Activated naive CD4-positive, alpha-beta T cell treated with anti-CD3 and anti-CD28 coated beads for 36 hours (primary cell): ENCODE results near the gene WDR93. TPM values are rescaled to one million over a fixed set of nuclear protein-coding genes. Genes with fewer than 3 reads are reported as not detected.

Experiments
- CTCF ChIA-PET: fragments of 350-600 bp; sonication (Branson Sonifier 250); formaldehyde crosslinking; loops from one replicate; lab custom pipeline; 2021; ENCODE audit warnings: antibody characterized with exemption; lab: Charles Lee
- DNase-seq: peaks from one replicate; pipeline ENCODE4 v3.0.0-alpha.2; 2020
- H3K27ac Mint-ChIP-seq: one replicate; pipeline ENCODE4 v1.8.0; 2021; ENCODE audit warnings: mild to moderate bottlenecking, mixed read lengths
- H3K27me3 Mint-ChIP-seq: one replicate; pipeline ENCODE4 v1.8.0; 2021; ENCODE audit warnings: low read depth, mixed read lengths
- H3K36me3 Mint-ChIP-seq: one replicate; pipeline ENCODE4 v1.8.0; 2021; ENCODE audit warnings: low read depth, mixed read lengths
- H3K4me1 Mint-ChIP-seq: one replicate; pipeline ENCODE4 v1.8.0; 2021; ENCODE audit warnings: low read depth, mixed read lengths
- H3K4me3 Mint-ChIP-seq: one replicate; pipeline ENCODE4 v1.8.0; 2021; ENCODE audit warnings: mild to moderate bottlenecking, moderate library complexity, mixed read lengths
- H3K9me3 Mint-ChIP-seq: one replicate; pipeline ENCODE4 v1.8.0; 2021; ENCODE audit warnings: mixed read lengths
- intact Hi-C: fragments of 100-400 bp; cut with micrococcal nuclease; formaldehyde crosslinking; loops from one replicate; pipeline ENCODE4 v1.15.1; 2023
- total RNA-seq, 2 experiments: library from RNA; stranded (reverse); gene quantifications; one replicate each; pipeline ENCODE4 v1.2.3, GENCODE V29; 2021

WDR93 gene
- total RNA-seq, 2 experiments from 2014 or later: not detected

- CTCF ChIA-PET: no interaction called here
- Mint-ChIP-seq H3K4me3 (no peak overlapping the region), H3K27ac (no peak overlapping the region), H3K9me3 (peaks cover 17% of the 10 kb centered on the region), H3K4me1 (no peaks in the 10 kb centered on the region), H3K27me3 (peaks cover 6% of the 10 kb centered on the region), H3K36me3 (no peaks in the 10 kb centered on the region)
- DNase-seq: no peak
- intact Hi-C loops: no loop called here
These were observed 101.6 kb downstream of the WDR93 start for GRCh38 chr15:89792106-89792805.

Other genes with a start within 250 kb of the WDR93 start
- gene RHCG, start 194.2 kb upstream of the WDR93 start, total RNA-seq: not detected
- gene TICRR, start 115.3 kb upstream of the WDR93 start, total RNA-seq: 10 to 100 TPM; 20.7 to 21.0 TPM
- 1 to 10 TPM in 1 of 2 experiments, under 1 TPM in 1; 0.94 to 1.1 TPM for gene KIF7, start 35.3 kb upstream of the WDR93 start, total RNA-seq
- under 1 TPM; 0.17 to 0.30 TPM for gene PLIN1, start 11.4 kb upstream of the WDR93 start, total RNA-seq
- 1 to 10 TPM; 1.0 to 1.9 TPM for gene PEX11A, start 57 bp upstream of the WDR93 start, total RNA-seq
- gene MESP1, start 60.4 kb downstream of the WDR93 start, total RNA-seq: 1 to 10 TPM; 4.4 to 6.6 TPM
- not detected for gene MESP2, start 85.5 kb downstream of the WDR93 start, total RNA-seq
- not detected for gene ANPEP, start 124.0 kb downstream of the WDR93 start, total RNA-seq
- gene AP3S2, start 203.2 kb downstream of the WDR93 start, total RNA-seq: 10 to 100 TPM; 20.2 to 25.2 TPM
- gene ARPIN, start 222.1 kb downstream of the WDR93 start, total RNA-seq: not detected